ENCODE measurements around the gene SMIM13. TPM values are rescaled to one million over a fixed set of nuclear protein-coding genes. Genes with fewer than 3 reads are reported as not detected.

SMIM13 gene
- total and polyA plus RNA-seq, 4 donors: 2.5 to 9.8 (median 7.4) TPM

GRCh38 chr6:11122380-11122779 lies 28.7 kb downstream of the SMIM13 start:
- no peak overlapping the region for H3K4me3 ChIP-seq (ENCODE audit: low read length in 2 of 2)
- ATAC-seq (ENCODE audit: low FRiP score): no peak
- WGBS, 2 donors: 67 to 76% methylated on average over 1 of the region's 1 CpG

DNA sequence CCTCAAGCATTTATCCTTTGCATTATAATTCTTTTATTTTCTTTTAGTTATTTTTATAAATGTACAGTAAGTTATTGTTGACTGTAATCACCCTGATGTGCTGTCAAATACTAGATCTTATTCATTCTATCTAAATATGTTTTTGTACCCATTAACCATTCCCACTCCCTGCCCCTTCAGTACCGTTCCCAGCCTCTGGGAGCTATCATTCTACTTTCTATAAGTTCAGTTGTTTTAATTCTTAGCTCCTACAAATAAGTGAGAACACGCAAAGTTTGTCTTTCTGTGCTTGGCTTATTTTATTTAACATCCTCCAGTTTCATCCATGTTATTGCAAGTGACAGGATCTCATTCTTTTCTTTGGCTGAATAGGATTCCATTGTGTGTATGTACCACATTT lies 30.3 kb downstream of the SMIM13 start:
- no peak for ATAC-seq (ENCODE audit: low FRiP score)
- no peaks in the 10 kb centered on the region for H3K36me3 ChIP-seq (ENCODE audit: control insufficient read depth in 1 of 2, insufficient read depth in 2 of 2, low read length in 1 of 2)
- WGBS, 2 donors: 92 to 95% methylated on average over 2 of the region's 2 CpGs
- intact Hi-C loops (cut with DNase I): no loop called here
- no peaks in the 10 kb centered on the region for H3K27me3 ChIP-seq (ENCODE audit: control insufficient read depth in 1 of 2, insufficient read depth in 2 of 2, low read length in 1 of 2)
- no peak overlapping the region for H3K27ac ChIP-seq (ENCODE audit: low read depth in 1 of 2, low read length in 2 of 2)
- DNase-seq: no peak
- H3K9me3 ChIP-seq (ENCODE audit: control insufficient read depth, low read length): no peaks in the 10 kb centered on the region
- peaks cover 5% of the 10 kb centered on the region in 2 donors for H3K4me1 ChIP-seq (ENCODE audit: control insufficient read depth in 1 of 2, insufficient read depth in 2 of 2, low read length in 2 of 2)
- H3K4me3 ChIP-seq (ENCODE audit: low read length in 2 of 2): no peak overlapping the region

More at GRCh38 chr6:11122380-11122779, 28.7 kb downstream of the SMIM13 start:
- Histone ChIP-seq H3K27ac (ENCODE audit: low read depth in 1 of 2, low read length in 2 of 2) (no peak overlapping the region), H3K9me3 (ENCODE audit: control insufficient read depth, low read length) (no peaks in the 10 kb centered on the region), H3K27me3 (ENCODE audit: control insufficient read depth in 1 of 2, insufficient read depth in 2 of 2, low read length in 1 of 2) (no peaks in the 10 kb centered on the region), H3K36me3 (ENCODE audit: control insufficient read depth in 1 of 2, insufficient read depth in 2 of 2, low read length in 1 of 2) (no peaks in the 10 kb centered on the region), H3K4me1 (ENCODE audit: control insufficient read depth in 1 of 2, insufficient read depth in 2 of 2, low read length in 2 of 2) (peaks cover 5% of the 10 kb centered on the region in 2 donors)
- intact Hi-C loops (cut with DNase I): no loop called here
- no peak for DNase-seq

GRCh38 chr6:11126876-11127275 lies 33.2 kb downstream of the SMIM13 start:
- 38 to 52% methylated on average over 2 of the region's 2 CpGs for WGBS, 2 donors
- ATAC-seq (ENCODE audit: low FRiP score): no peak

GRCh38 chr6:11128608-11129007 lies 35.0 kb downstream of the SMIM13 start:
- Histone ChIP-seq H3K27me3 (ENCODE audit: control insufficient read depth in 1 of 2, insufficient read depth in 2 of 2, low read length in 1 of 2) (no peaks in the 10 kb centered on the region), H3K9me3 (ENCODE audit: control insufficient read depth, low read length) (no peaks in the 10 kb centered on the region), H3K27ac (ENCODE audit: low read depth in 1 of 2, low read length in 2 of 2) (no peak overlapping the region), H3K4me3 (ENCODE audit: low read length in 2 of 2) (no peak overlapping the region), H3K36me3 (ENCODE audit: control insufficient read depth in 1 of 2, insufficient read depth in 2 of 2, low read length in 1 of 2) (no peaks in the 10 kb centered on the region), H3K4me1 (ENCODE audit: control insufficient read depth in 1 of 2, insufficient read depth in 2 of 2, low read length in 2 of 2) (peaks cover 5% of the 10 kb centered on the region in 2 donors)
- ATAC-seq (ENCODE audit: low FRiP score): no peak
- WGBS, 2 donors: 94 to 98% methylated on average over 2 of the region's 2 CpGs
- intact Hi-C loops (cut with DNase I): no loop called here
- no peak for DNase-seq

More at GRCh38 chr6:11126876-11127275, 33.2 kb downstream of the SMIM13 start:
- H3K9me3 ChIP-seq (ENCODE audit: control insufficient read depth, low read length): no peaks in the 10 kb centered on the region
- no peaks in the 10 kb centered on the region for H3K36me3 ChIP-seq (ENCODE audit: control insufficient read depth in 1 of 2, insufficient read depth in 2 of 2, low read length in 1 of 2)
- H3K4me3 ChIP-seq (ENCODE audit: low read length in 2 of 2): no peak overlapping the region
- intact Hi-C loops (cut with DNase I): no loop called here
- peaks cover 5% of the 10 kb centered on the region in 2 donors for H3K4me1 ChIP-seq (ENCODE audit: control insufficient read depth in 1 of 2, insufficient read depth in 2 of 2, low read length in 2 of 2)
- no peaks in the 10 kb centered on the region for H3K27me3 ChIP-seq (ENCODE audit: control insufficient read depth in 1 of 2, insufficient read depth in 2 of 2, low read length in 1 of 2)
- DNase-seq: no peak
- H3K27ac ChIP-seq (ENCODE audit: low read depth in 1 of 2, low read length in 2 of 2): no peak overlapping the region

- ATAC-seq (ENCODE audit: low FRiP score) (no peak), DNase-seq (no peak)
- intact Hi-C loops (cut with DNase I): no loop called here
- H3K4me1 ChIP-seq (ENCODE audit: control insufficient read depth in 1 of 2, insufficient read depth in 2 of 2, low read length in 2 of 2): peaks cover 5% of the 10 kb centered on the region in 2 donors
- no peak overlapping the region for H3K27ac ChIP-seq (ENCODE audit: low read depth in 1 of 2, low read length in 2 of 2)
- H3K27me3 ChIP-seq (ENCODE audit: control insufficient read depth in 1 of 2, insufficient read depth in 2 of 2, low read length in 1 of 2): no peaks in the 10 kb centered on the region
- no peaks in the 10 kb centered on the region for H3K9me3 ChIP-seq (ENCODE audit: control insufficient read depth, low read length)
- peaks cover 0 to under 1% of the 10 kb centered on the region in 2 donors for H3K36me3 ChIP-seq (ENCODE audit: control insufficient read depth in 1 of 2, insufficient read depth in 2 of 2, low read length in 1 of 2)
- no peak overlapping the region for H3K4me3 ChIP-seq (ENCODE audit: low read length in 2 of 2)
- 22 to 30% methylated on average over 1 of the region's 1 CpG for WGBS, 2 donors
These were observed 36.4 kb downstream of the SMIM13 start for GRCh38 chr6:11129908-11130565.

DNA sequence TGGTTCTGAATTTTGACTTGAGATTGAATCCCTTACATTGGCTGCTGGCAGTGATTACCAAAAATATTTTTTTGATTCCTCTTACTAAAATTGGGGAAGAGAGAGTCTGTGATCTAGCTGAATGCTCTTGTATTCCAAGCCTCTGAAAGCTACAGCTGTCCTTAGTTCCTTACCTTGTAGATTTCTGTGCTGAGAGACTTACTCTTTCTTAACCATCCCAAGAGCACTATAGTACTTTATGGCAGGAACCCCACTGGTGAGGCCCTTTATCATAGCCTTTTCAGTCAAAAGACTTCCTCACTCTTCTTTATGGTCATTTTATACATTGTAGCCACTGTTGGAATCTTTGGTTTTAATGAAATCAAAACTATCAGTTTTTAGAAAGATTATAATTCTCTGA lies 37.0 kb downstream of the SMIM13 start:
- ATAC-seq (ENCODE audit: low FRiP score): no peak
- H3K4me1 ChIP-seq (ENCODE audit: control insufficient read depth in 1 of 2, insufficient read depth in 2 of 2, low read length in 2 of 2): peaks cover 5% of the 10 kb centered on the region in 2 donors
- H3K9me3 ChIP-seq (ENCODE audit: control insufficient read depth, low read length): no peaks in the 10 kb centered on the region
- no peak overlapping the region for H3K4me3 ChIP-seq (ENCODE audit: low read length in 2 of 2)
- no peaks in the 10 kb centered on the region for H3K27me3 ChIP-seq (ENCODE audit: control insufficient read depth in 1 of 2, insufficient read depth in 2 of 2, low read length in 1 of 2)
- no peak for DNase-seq
- H3K36me3 ChIP-seq (ENCODE audit: control insufficient read depth in 1 of 2, insufficient read depth in 2 of 2, low read length in 1 of 2): peaks cover 0 to 5% of the 10 kb centered on the region in 2 donors
- no peak overlapping the region for H3K27ac ChIP-seq (ENCODE audit: low read depth in 1 of 2, low read length in 2 of 2)
- intact Hi-C loops (cut with DNase I): no loop called here

DNA sequence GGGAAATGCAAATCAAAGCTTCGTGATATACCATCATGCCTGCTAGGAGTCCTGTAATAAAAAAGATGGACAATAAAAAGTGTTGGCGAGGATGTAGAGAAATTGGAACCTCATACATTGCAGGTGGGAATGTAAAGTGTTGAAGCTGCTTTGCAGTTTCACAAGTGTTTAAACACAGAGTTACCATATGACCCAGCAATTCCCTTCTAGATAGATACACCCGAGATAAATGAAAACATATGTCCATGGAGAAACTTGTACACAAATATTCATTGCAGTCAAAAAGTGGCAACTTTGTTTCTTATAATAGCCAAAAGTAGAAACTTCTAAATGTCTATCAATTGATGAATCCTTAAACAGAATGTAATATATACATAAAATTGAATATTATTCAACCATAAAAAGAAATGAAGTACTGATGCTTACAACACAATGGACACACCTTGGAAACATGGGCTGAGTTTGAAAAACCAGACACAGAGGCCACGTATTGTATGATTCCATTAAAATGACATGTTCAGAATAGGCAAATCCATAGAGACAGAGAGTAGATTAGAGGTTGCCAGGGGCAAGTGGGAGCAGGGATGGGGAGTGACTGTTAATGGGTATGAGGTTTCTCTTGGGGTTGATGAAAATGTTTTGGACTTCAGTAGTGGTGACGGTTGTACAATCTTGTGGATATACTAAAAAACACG lies 38.7 kb downstream of the SMIM13 start:
- intact Hi-C loops (cut with DNase I): no loop called here
- no peak overlapping the region for H3K27ac ChIP-seq (ENCODE audit: low read depth in 1 of 2, low read length in 2 of 2)
- DNase-seq (no peak), ATAC-seq (ENCODE audit: low FRiP score) (no peak)
- H3K36me3 ChIP-seq (ENCODE audit: control insufficient read depth in 1 of 2, insufficient read depth in 2 of 2, low read length in 1 of 2): peaks cover 0 to 5% of the 10 kb centered on the region in 2 donors
- no peaks in the 10 kb centered on the region for H3K9me3 ChIP-seq (ENCODE audit: control insufficient read depth, low read length)
- no peak overlapping the region for H3K4me3 ChIP-seq (ENCODE audit: low read length in 2 of 2)
- no peaks in the 10 kb centered on the region for H3K4me1 ChIP-seq (ENCODE audit: control insufficient read depth in 1 of 2, insufficient read depth in 2 of 2, low read length in 2 of 2)
- H3K27me3 ChIP-seq (ENCODE audit: control insufficient read depth in 1 of 2, insufficient read depth in 2 of 2, low read length in 1 of 2): no peaks in the 10 kb centered on the region
- WGBS, 2 donors: 94 to 96% methylated on average over 6 of the region's 6 CpGs

- Histone ChIP-seq H3K4me3 (ENCODE audit: low read length in 2 of 2) (no peak overlapping the region), H3K27me3 (ENCODE audit: control insufficient read depth in 1 of 2, insufficient read depth in 2 of 2, low read length in 1 of 2) (no peaks in the 10 kb centered on the region), H3K9me3 (ENCODE audit: control insufficient read depth, low read length) (no peaks in the 10 kb centered on the region), H3K36me3 (ENCODE audit: control insufficient read depth in 1 of 2, insufficient read depth in 2 of 2, low read length in 1 of 2) (peaks cover 0 to 5% of the 10 kb centered on the region in 2 donors), H3K4me1 (ENCODE audit: control insufficient read depth in 1 of 2, insufficient read depth in 2 of 2, low read length in 2 of 2) (no peaks in the 10 kb centered on the region), H3K27ac (ENCODE audit: low read depth in 1 of 2, low read length in 2 of 2) (no peak overlapping the region)
- no peak for ATAC-seq (ENCODE audit: low FRiP score)
- no peak for DNase-seq
- intact Hi-C loops (cut with DNase I): no loop called here
- 28 to 29% methylated on average over 5 of the region's 5 CpGs for WGBS, 2 donors
These were observed 39.6 kb downstream of the SMIM13 start for GRCh38 chr6:11133281-11133680.

DNA sequence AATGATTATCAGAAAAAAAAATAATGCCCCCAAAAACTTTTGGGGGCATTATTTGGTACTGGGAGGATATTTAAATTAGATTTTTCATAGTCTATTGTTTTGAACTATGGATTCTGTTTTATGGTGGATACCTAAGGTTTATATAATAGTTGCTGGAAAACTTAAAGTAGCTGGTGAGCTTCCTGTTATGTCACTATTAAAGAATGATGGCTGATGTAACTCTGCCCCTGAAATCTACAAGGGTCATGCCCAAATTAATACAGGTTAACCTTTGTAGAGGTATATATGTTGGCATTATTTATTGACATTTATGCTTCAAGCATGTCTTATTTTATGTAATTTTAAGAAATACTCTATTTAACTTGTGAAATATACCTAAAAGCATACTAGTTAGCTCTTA lies 43.2 kb downstream of the SMIM13 start:
- DNase-seq (no peak), ATAC-seq (ENCODE audit: low FRiP score) (no peak)
- Histone ChIP-seq H3K4me3 (ENCODE audit: low read length in 2 of 2) (no peak overlapping the region), H3K27ac (ENCODE audit: low read depth in 1 of 2, low read length in 2 of 2) (no peak overlapping the region), H3K36me3 (ENCODE audit: control insufficient read depth in 1 of 2, insufficient read depth in 2 of 2, low read length in 1 of 2) (peaks cover 0 to 5% of the 10 kb centered on the region in 2 donors), H3K27me3 (ENCODE audit: control insufficient read depth in 1 of 2, insufficient read depth in 2 of 2, low read length in 1 of 2) (no peaks in the 10 kb centered on the region), H3K9me3 (ENCODE audit: control insufficient read depth, low read length) (no peaks in the 10 kb centered on the region), H3K4me1 (ENCODE audit: control insufficient read depth in 1 of 2, insufficient read depth in 2 of 2, low read length in 2 of 2) (no peaks in the 10 kb centered on the region)
- intact Hi-C loops (cut with DNase I): no loop called here

All from aorta (tissue), 5 donors.